GM10248 (cell line): Measurements from ENCODE around the gene VWA1.

Experiments used
- CTCF ChIA-PET: fragments of 300-600 bp; sonication (Branson Sonifier 250); formaldehyde crosslinking; extraction: SDS; loops from one replicate; lab custom pipeline; 2021; ENCODE audit warnings: antibody characterized with exemption; lab: Yijun Ruan, JAX
- POLR2A ChIA-PET: fragments of 350-650 bp; sonication (Branson Sonifier 250); formaldehyde crosslinking; extraction: SDS; loops from one replicate; lab custom pipeline; 2020; ENCODE audit warnings: antibody characterized with exemption; lab: Yijun Ruan, JAX
- DNase-seq: peaks from one replicate; pipeline ENCODE4 v3.0.0; 2012; ENCODE audit errors: extremely low spot score
- CTCF ChIP-seq: IDR thresholded peaks from 2 replicates; pipeline ENCODE4 v1.5.1; 2012; ENCODE audit warnings: mild to moderate bottlenecking, low read depth; ENCODE audit errors: extremely low read depth, missing control alignments, control extremely low read depth

Gene VWA1

GRCh38 chr1:1489231-1489630 lies 53.7 kb downstream of the VWA1 start:
- CTCF ChIA-PET: no interaction called here
- DNase-seq: no peak

GRCh38 chr1:1489861-1490260 lies 54.4 kb downstream of the VWA1 start:
- CTCF ChIA-PET: interaction anchor here (1.7 kb wide), 1 partner anchor 16 kb away, joined by 4 read pairs; no protein-coding TSS in a partner anchor
- DNase-seq: no peak
- TF ChIP-seq CTCF: no peak
- POLR2A ChIA-PET: no interaction called here

More at GRCh38 chr1:1489231-1489630, 53.7 kb downstream of the VWA1 start:
- TF ChIP-seq CTCF: no peak
- POLR2A ChIA-PET: no interaction called here

- no peak for DNase-seq
- TF ChIP-seq CTCF: no peak
- ChIA-PET POLR2A (no interaction called here), CTCF (interaction anchor here (1.7 kb wide), 1 partner anchor 15 kb away, joined by 4 read pairs; no protein-coding TSS in a partner anchor)
Observed at GRCh38 chr1:1490633-1491230, 55.2 kb downstream of the VWA1 start.

- TF ChIP-seq CTCF: no peak
Observed at GRCh38 chr1:1491601-1492000, 56.1 kb downstream of the VWA1 start.

More at GRCh38 chr1:1491601-1492000, 56.1 kb downstream of the VWA1 start:
- ChIA-PET CTCF (interaction anchor here (1.7 kb wide), 2 partner anchors 14 to 50 kb away, joined by 4 to 5 read pairs; no protein-coding TSS in a partner anchor), POLR2A (interaction anchor here (0.7 kb wide), 1 partner anchor 8 kb away, joined by 5 read pairs; no protein-coding TSS in a partner anchor)
- no peak for DNase-seq
